ENCODE measurements around the gene ESRRG. TPM values are rescaled to one million over a fixed set of nuclear protein-coding genes. Genes with fewer than 3 reads are reported as not detected.
A peak's percentile ranks its signal among the peaks of the same experiment; 100 is the strongest.

ESRRG gene
- total and polyA plus RNA-seq, 4 donors = 0.07 to 0.47 (median 0.20) TPM

DNA sequence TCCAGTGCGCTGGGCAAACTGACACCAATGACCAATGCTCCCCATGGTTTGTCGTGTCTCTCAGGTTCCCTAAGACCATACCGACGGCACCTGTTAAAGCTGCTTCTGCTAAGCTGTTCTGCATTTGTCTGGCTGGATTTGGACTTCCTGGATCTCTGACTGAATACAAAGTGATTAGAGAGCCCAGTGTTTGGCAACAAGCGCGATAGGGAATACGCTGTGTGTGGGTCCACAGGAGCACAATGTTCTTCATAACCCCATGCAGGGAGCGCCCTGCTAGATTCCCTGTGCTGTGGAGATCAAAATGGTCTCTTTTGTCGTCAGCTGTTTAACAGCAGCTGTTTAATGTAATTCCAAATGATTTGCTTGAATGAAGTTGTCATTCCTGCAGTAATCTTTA, 26.0 kb upstream of the ESRRG start (continued):
- TF ChIP-seq, protein P1, sequence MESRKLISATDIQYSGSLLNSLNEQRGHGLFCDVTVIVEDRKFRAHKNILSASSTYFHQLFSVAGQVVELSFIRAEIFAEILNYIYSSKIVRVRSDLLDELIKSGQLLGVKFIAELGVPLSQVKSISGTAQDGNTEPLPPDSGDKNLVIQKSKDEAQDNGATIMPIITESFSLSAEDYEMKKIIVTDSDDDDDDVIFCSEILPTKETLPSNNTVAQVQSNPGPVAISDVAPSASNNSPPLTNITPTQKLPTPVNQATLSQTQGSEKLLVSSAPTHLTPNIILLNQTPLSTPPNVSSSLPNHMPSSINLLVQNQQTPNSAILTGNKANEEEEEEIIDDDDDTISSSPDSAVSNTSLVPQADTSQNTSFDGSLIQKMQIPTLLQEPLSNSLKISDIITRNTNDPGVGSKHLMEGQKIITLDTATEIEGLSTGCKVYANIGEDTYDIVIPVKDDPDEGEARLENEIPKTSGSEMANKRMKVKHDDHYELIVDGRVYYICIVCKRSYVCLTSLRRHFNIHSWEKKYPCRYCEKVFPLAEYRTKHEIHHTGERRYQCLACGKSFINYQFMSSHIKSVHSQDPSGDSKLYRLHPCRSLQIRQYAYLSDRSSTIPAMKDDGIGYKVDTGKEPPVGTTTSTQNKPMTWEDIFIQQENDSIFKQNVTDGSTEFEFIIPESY (IDR thresholded peaks at IDR 0.05) = no peak
- TF ChIP-seq JUND (IDR thresholded peaks at IDR 0.05) = no peak

DNA sequence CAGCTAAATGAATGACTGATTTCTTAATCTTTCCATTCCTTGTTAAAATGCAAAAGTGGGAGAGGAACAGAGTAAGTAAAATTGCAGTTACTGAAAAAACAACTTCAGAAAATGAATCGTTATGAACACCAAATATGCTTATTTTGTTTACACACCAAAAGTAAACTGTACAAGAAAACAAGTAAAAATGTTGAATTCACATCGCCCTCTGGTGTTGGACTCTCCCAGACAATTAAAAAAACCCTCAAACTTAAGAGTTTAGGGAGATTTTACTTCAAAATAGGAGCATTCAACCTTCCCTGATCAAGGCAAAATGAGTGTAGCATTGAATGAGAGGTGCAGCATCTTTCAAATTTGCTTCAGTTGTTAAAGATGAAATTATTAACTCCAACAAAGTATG, 19.4 kb upstream of the ESRRG start:
- H3K9ac ChIP-seq (ENCODE audit: low read depth in 1 of 2, low read length in 2 of 2) = no peak overlapping the region
- H3K4me1 ChIP-seq (ENCODE audit: control insufficient read depth in 4 of 4, insufficient read depth in 4 of 4, low read length in 3 of 4) = no peaks in the 10 kb centered on the region
- peak in 1 of 2 donors; percentile 54 for TF ChIP-seq RAD21 (IDR thresholded peaks at IDR 0.05)
- no peak for TF ChIP-seq EGR1 (IDR thresholded peaks at IDR 0.05; ENCODE audit: low read depth in 2 of 2)
- no peak overlapping the region for H3K4me3 ChIP-seq (ENCODE audit: low read depth in 1 of 3, low read length in 3 of 3)
- H3K36me3 ChIP-seq (ENCODE audit: control insufficient read depth in 4 of 4, insufficient read depth in 3 of 4, low read depth in 1 of 4, low read length in 3 of 4) = no peaks in the 10 kb centered on the region
- 29% methylated on average over 2 of the region's 2 CpGs for WGBS
- no peak overlapping the region for H3K27ac ChIP-seq (ENCODE audit: low read depth in 1 of 2, low read length in 2 of 2)
- no peaks in the 10 kb centered on the region for H3K27me3 ChIP-seq (ENCODE audit: control insufficient read depth in 4 of 4, insufficient read depth in 4 of 4, low read length in 3 of 4)
- no peak for DNase-seq (ENCODE audit: low spot score)
- H3K9me3 ChIP-seq (ENCODE audit: control insufficient read depth in 4 of 4, low read length in 3 of 4) = no peaks in the 10 kb centered on the region

DNA sequence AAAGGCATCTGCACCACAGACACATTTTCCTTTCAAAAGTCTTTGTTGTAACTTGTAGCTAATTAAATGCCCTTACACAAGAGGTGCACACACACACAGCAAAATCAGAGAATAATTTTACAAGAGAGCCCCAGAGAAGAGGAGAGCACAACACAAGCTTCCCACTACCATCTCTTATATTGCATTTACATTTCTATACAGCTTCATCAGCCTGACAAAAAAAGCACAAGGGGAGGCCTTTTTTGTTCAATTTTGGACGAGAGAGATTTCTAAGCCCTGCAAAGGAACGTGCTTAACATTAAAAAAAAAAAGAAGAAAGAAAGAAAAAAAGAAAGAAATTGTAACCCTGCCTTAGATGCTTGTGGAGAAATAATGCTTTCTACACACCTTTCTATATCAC, 17.1 kb upstream of the ESRRG start:
- TF ChIP-seq, protein P1 (IDR thresholded peaks at IDR 0.05) = no peak
- TF ChIP-seq NR2F2 (IDR thresholded peaks at IDR 0.05) = no peak
- TF ChIP-seq FOXA2 (IDR thresholded peaks at IDR 0.05) = no peak
- no peak for TF ChIP-seq RXRA (IDR thresholded peaks at IDR 0.05)
- TF ChIP-seq TAF1 (conservative IDR thresholded peaks at IDR 0.05) = no peak
- TF ChIP-seq HNF4G (IDR thresholded peaks at IDR 0.05) = no peak
- no peak for TF ChIP-seq RAD21 (IDR thresholded peaks at IDR 0.05)
- TF ChIP-seq ATF3 (IDR thresholded peaks at IDR 0.05) = no peak
- Histone ChIP-seq H3K27me3 (ENCODE audit: control insufficient read depth in 4 of 4, insufficient read depth in 4 of 4, low read length in 3 of 4) (no peaks in the 10 kb centered on the region), H3K36me3 (ENCODE audit: control insufficient read depth in 4 of 4, insufficient read depth in 3 of 4, low read depth in 1 of 4, low read length in 3 of 4) (no peaks in the 10 kb centered on the region), H3K9ac (ENCODE audit: low read depth in 1 of 2, low read length in 2 of 2) (no peak overlapping the region), H3K9me3 (ENCODE audit: control insufficient read depth in 4 of 4, low read length in 3 of 4) (no peaks in the 10 kb centered on the region), H3K4me3 (ENCODE audit: low read depth in 1 of 3, low read length in 3 of 3) (no peak overlapping the region), H3K4me1 (ENCODE audit: control insufficient read depth in 4 of 4, insufficient read depth in 4 of 4, low read length in 3 of 4) (no peaks in the 10 kb centered on the region), H3K27ac (ENCODE audit: low read depth in 1 of 2, low read length in 2 of 2) (no peak overlapping the region)
- WGBS = 52% methylated on average over 2 of the region's 2 CpGs
- DNase-seq (ENCODE audit: low spot score) = no peak

DNA sequence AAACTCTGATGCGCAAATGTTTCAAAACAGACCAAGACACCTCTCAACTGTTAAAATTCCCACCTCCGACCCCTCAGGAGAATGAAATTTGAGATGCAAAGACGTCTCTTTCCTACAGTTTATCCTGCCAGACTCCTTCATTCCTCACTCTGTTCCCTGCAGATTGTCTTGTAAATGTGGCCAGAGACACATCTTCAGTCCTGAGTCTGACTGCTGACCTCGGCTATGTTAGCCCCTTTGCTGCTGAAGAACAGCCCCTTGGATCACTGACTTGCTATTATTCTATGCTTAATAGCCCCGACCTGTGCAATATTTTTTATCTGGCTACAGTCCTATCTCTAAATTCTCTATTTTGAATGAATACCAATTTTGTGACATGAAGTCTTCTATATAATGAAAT, 16.6 kb upstream of the ESRRG start:
- no peak for DNase-seq (ENCODE audit: low spot score)
- Histone ChIP-seq H3K9me3 (ENCODE audit: control insufficient read depth in 4 of 4, low read length in 3 of 4) (no peaks in the 10 kb centered on the region), H3K27ac (ENCODE audit: low read depth in 1 of 2, low read length in 2 of 2) (no peak overlapping the region), H3K9ac (ENCODE audit: low read depth in 1 of 2, low read length in 2 of 2) (no peak overlapping the region), H3K36me3 (ENCODE audit: control insufficient read depth in 4 of 4, insufficient read depth in 3 of 4, low read depth in 1 of 4, low read length in 3 of 4) (no peaks in the 10 kb centered on the region), H3K4me1 (ENCODE audit: control insufficient read depth in 4 of 4, insufficient read depth in 4 of 4, low read length in 3 of 4) (no peaks in the 10 kb centered on the region), H3K27me3 (ENCODE audit: control insufficient read depth in 4 of 4, insufficient read depth in 4 of 4, low read length in 3 of 4) (no peaks in the 10 kb centered on the region), H3K4me3 (ENCODE audit: low read depth in 1 of 3, low read length in 3 of 3) (no peak overlapping the region)
- 47% methylated on average over 5 of the region's 5 CpGs for WGBS
- TF ChIP-seq CTCF (IDR thresholded peaks at IDR 0.05; ENCODE audit: low read depth, low read length, missing input control) = no peak
- no peak for TF ChIP-seq NR2F2 (IDR thresholded peaks at IDR 0.05)
- TF ChIP-seq RAD21 (IDR thresholded peaks at IDR 0.05) = no peak
- no peak for TF ChIP-seq ATF3 (IDR thresholded peaks at IDR 0.05)
- TF ChIP-seq RXRA (IDR thresholded peaks at IDR 0.05) = no peak
- no peak for TF ChIP-seq HNF4A (conservative IDR thresholded peaks at IDR 0.05)
- TF ChIP-seq FOXA2 (IDR thresholded peaks at IDR 0.05) = no peak
- no peak for TF ChIP-seq SP1 (IDR thresholded peaks at IDR 0.05)
- no peak for TF ChIP-seq REST (IDR thresholded peaks at IDR 0.05)
